GM23338 (cell line): ENCODE measurements around the gene SLAIN1. TPM values are rescaled to one million over a fixed set of nuclear protein-coding genes. Genes with fewer than 3 reads are reported as not detected.

Experiments used
- ATAC-seq: fragments of 200-7000 bp; cut with Tn5 transposase; 3 replicates; pipeline ENCODE4 v1.9.1; 2020
- DNase-seq: peaks from one replicate; pipeline ENCODE4 v3.0.0-alpha.2; 2015; ENCODE audit warnings: low spot score
- H2AFZ ChIP-seq: fragments of 200-600 bp; sonication (generic); 2 replicates; pipeline ENCODE4 v1.8.0; 2016; ENCODE audit warnings: antibody characterized with exemption, mild to moderate bottlenecking, moderate library complexity
- H3F3A ChIP-seq: fragments of 200-600 bp; sonication (generic); replicated peaks from 2 replicates; pipeline ENCODE4 v1.8.0; 2017; ENCODE audit warnings: antibody characterized with exemption, mixed run types, low read depth
- H3K27ac ChIP-seq: fragments of 200-600 bp; sonication (generic); 2 replicates; pipeline ENCODE4 v1.6.1; 2016; ENCODE audit warnings: low read depth
- H3K27me3 ChIP-seq: fragments of 200-600 bp; sonication (generic); 2 replicates; pipeline ENCODE4 v1.8.0; 2016; ENCODE audit warnings: mild to moderate bottlenecking, mixed run types, moderate library complexity; ENCODE audit not compliant: insufficient read depth
- H3K36me3 ChIP-seq: fragments of 200-600 bp; sonication (generic); 2 replicates; pipeline ENCODE4 v1.8.0; 2016; ENCODE audit warnings: mild to moderate bottlenecking; ENCODE audit not compliant: insufficient read depth
- H3K4me1 ChIP-seq: fragments of 200-600 bp; sonication (generic); 2 replicates; pipeline ENCODE4 v1.8.0; 2016; ENCODE audit warnings: mild to moderate bottlenecking, moderate library complexity; ENCODE audit not compliant: insufficient read depth
- H3K4me2 ChIP-seq: fragments of 200-600 bp; sonication (generic); 2 replicates; pipeline ENCODE4 v1.7.1; 2017; ENCODE audit warnings: mixed run types
- H3K4me3 ChIP-seq: fragments of 200-600 bp; sonication (generic); 2 replicates; pipeline ENCODE4 v1.6.1; 2016; ENCODE audit warnings: mixed run types
- H3K79me2 ChIP-seq: fragments of 200-600 bp; sonication (generic); replicated peaks from 2 replicates; pipeline ENCODE4 v1.8.0; 2017; ENCODE audit warnings: mild to moderate bottlenecking; ENCODE audit not compliant: insufficient read depth
- H3K9me2 ChIP-seq: fragments of 200-600 bp; sonication (generic); 2 replicates; pipeline ENCODE4 v1.8.0; 2017; ENCODE audit not compliant: insufficient read depth
- H4K20me1 ChIP-seq: fragments of 200-600 bp; sonication (generic); replicated peaks from 2 replicates; pipeline ENCODE4 v1.8.0; 2017; ENCODE audit warnings: mild to moderate bottlenecking; ENCODE audit not compliant: insufficient read depth
- H3K27ac Mint-ChIP-seq: 2 replicates; pipeline ENCODE4 v1.8.0; 2020; ENCODE audit warnings: inconsistent platforms, mild to moderate bottlenecking, moderate library complexity, mixed read lengths
- H3K27me3 Mint-ChIP-seq: 3 replicates; pipeline ENCODE4 v1.8.0; 2022; ENCODE audit warnings: low read depth, mild to moderate bottlenecking, moderate library complexity, mixed read lengths, inconsistent platforms; ENCODE audit not compliant: insufficient read depth, poor library complexity
- H3K36me3 Mint-ChIP-seq: 3 replicates; pipeline ENCODE4 v1.8.0; 2021; ENCODE audit warnings: low read depth, mild to moderate bottlenecking, inconsistent platforms, moderate library complexity, mixed read lengths
- H3K4me1 Mint-ChIP-seq: 3 replicates; pipeline ENCODE4 v1.8.0; 2020; ENCODE audit warnings: mild to moderate bottlenecking, inconsistent platforms, mixed read lengths
- H3K4me3 Mint-ChIP-seq: 3 replicates; pipeline ENCODE4 v1.8.0; 2021; ENCODE audit warnings: moderate library complexity, mild to moderate bottlenecking, inconsistent platforms, mixed read lengths
- H3K9me3 Mint-ChIP-seq: 3 replicates; pipeline ENCODE4 v1.8.0; 2020; ENCODE audit warnings: moderate library complexity, mild to moderate bottlenecking, inconsistent platforms, mixed read lengths
- EZH2 ChIP-seq: fragments of 200-600 bp; sonication (generic); IDR thresholded peaks from one replicate; pipeline ENCODE4 v1.8.0; 2017; ENCODE audit warnings: antibody characterized with exemption, mild to moderate bottlenecking, low read depth; ENCODE audit not compliant: unreplicated experiment
- JUNB ChIP-seq: IDR thresholded peaks from one replicate; pipeline ENCODE4 v1.6.1; 2016; ENCODE audit warnings: antibody characterized with exemption; ENCODE audit not compliant: unreplicated experiment
- ZNF462 ChIP-seq: fragments of 250-450 bp; sonication (Bioruptor Pico); IDR thresholded peaks from 2 replicates; pipeline ENCODE4 v1.5.0; 2020; ENCODE audit warnings: mild to moderate bottlenecking, moderate library complexity
- polyA plus RNA-seq: library from polyadenylated mRNA; unstranded; fragments of >200 nt; fragmentation: Nextera tagmentation; extraction: Ambion mirVana; gene quantifications from 2 replicates; pipeline ENCODE4 v1.2.1, GENCODE V29; 2016
- total RNA-seq: library from RNA; depleted of rRNA; stranded (reverse); fragments of >200 nt; shearing (Covaris generic); gene quantifications from 2 replicates; pipeline ENCODE4 v1.2.3, GENCODE V29; 2014
- TF ChIP-seq, protein P1 (sequence below): IDR thresholded peaks from 2 replicates; pipeline ENCODE4 v1.6.1; 2016; ENCODE audit warnings: antibody characterized with exemption
- TF ChIP-seq, protein P2 (sequence below), 2 experiments: fragments of 200-600 bp in 1 of 2; sonication (generic) in 1 of 2; conservative IDR thresholded peaks; 2 replicates each; pipeline versions ENCODE4 v1.5.1 to v1.6.1; 2016 to 2017; ENCODE audit warnings: antibody characterized with exemption in 2 of 2, low read depth in 2 of 2, mild to moderate bottlenecking in 2 of 2, moderate library complexity in 1 of 2

Gene SLAIN1
- total and polyA plus RNA-seq, 2 experiments from 2014 or later, result 16.3 to 44.2 TPM

DNA sequence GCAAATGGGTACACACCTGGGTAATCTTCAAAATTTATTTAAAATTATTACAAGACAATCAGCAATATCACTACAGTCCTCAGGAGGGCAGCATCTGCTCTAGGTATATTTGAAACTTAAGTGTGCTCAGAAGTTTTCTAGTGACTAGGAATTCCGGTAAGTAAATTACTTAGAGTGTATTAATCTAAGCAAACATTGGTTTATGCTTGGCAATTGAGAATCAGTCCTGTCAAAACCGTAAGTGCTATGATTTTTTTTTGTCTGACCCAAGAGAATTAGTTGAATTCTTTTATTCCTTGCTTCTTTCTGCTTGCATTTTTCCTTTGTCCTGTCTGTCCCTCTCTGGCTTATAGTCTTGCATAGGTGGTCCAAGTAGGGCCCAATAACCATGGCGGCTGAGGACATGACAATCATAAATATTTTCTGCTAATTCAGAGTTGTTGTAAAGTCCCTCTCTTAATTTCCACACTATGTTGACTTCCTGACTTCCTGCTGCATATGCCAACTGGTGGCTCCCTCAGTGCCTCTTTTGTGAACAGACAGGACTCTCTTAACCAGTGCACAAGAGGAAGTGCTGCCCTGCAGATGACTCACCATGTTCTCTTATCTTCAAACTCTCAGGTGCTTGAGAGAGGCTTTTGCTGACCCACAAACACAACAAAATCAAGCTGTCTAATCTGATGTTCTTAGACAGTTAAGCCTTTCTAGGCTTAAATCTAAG is 82.2 kb downstream of the SLAIN1 start:
- Histone ChIP-seq H3F3A (no peaks in the 10 kb centered on the region), H3K4me1 (peaks cover 14% of the 10 kb centered on the region; the same call in 1 of the 2 replicates), H3K79me2 (no peaks in the 10 kb centered on the region), H3K4me2 (no peak overlapping the region), H2AFZ (no peak overlapping the region), H3K4me3 (no peak overlapping the region), H4K20me1 (no peaks in the 10 kb centered on the region), H3K9me2 (no peaks in the 10 kb centered on the region; the same call in 1 of the 2 replicates), H3K36me3 (no peaks in the 10 kb centered on the region), H3K27ac (no peak overlapping the region), H3K27me3 (no peaks in the 10 kb centered on the region)
- Mint-ChIP-seq H3K36me3 (peaks cover 19% of the 10 kb centered on the region; the same call in 2 of the 3 replicates), H3K27me3 (peaks cover 3% of the 10 kb centered on the region), H3K27ac (peak overlapping the region; percentile 79), H3K4me3 (no peak overlapping the region), H3K9me3 (peaks cover 10% of the 10 kb centered on the region; the same call in 2 of the 3 replicates), H3K4me1 (peaks cover 20% of the 10 kb centered on the region)
- ATAC-seq (peak; percentile 57), DNase-seq (peak; percentile 76)
- TF ChIP-seq, protein P1, sequence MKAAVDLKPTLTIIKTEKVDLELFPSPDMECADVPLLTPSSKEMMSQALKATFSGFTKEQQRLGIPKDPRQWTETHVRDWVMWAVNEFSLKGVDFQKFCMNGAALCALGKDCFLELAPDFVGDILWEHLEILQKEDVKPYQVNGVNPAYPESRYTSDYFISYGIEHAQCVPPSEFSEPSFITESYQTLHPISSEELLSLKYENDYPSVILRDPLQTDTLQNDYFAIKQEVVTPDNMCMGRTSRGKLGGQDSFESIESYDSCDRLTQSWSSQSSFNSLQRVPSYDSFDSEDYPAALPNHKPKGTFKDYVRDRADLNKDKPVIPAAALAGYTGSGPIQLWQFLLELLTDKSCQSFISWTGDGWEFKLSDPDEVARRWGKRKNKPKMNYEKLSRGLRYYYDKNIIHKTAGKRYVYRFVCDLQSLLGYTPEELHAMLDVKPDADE, result no peak
- TF ChIP-seq, protein P2, sequence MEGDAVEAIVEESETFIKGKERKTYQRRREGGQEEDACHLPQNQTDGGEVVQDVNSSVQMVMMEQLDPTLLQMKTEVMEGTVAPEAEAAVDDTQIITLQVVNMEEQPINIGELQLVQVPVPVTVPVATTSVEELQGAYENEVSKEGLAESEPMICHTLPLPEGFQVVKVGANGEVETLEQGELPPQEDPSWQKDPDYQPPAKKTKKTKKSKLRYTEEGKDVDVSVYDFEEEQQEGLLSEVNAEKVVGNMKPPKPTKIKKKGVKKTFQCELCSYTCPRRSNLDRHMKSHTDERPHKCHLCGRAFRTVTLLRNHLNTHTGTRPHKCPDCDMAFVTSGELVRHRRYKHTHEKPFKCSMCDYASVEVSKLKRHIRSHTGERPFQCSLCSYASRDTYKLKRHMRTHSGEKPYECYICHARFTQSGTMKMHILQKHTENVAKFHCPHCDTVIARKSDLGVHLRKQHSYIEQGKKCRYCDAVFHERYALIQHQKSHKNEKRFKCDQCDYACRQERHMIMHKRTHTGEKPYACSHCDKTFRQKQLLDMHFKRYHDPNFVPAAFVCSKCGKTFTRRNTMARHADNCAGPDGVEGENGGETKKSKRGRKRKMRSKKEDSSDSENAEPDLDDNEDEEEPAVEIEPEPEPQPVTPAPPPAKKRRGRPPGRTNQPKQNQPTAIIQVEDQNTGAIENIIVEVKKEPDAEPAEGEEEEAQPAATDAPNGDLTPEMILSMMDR (conservative IDR thresholded peaks at IDR 0.05; ENCODE audit: low read depth in 2 of 2), result peak; percentile 66 to 87

- Histone ChIP-seq H3K36me3 (no peaks in the 10 kb centered on the region), H3F3A (no peaks in the 10 kb centered on the region), H4K20me1 (no peaks in the 10 kb centered on the region), H3K4me2 (no peak overlapping the region), H3K27ac (no peak overlapping the region), H3K4me1 (peaks cover 15% of the 10 kb centered on the region; the same call in 1 of the 2 replicates), H3K79me2 (no peaks in the 10 kb centered on the region), H3K9me2 (no peaks in the 10 kb centered on the region; the same call in 1 of the 2 replicates), H3K4me3 (no peak overlapping the region), H2AFZ (no peak overlapping the region), H3K27me3 (no peaks in the 10 kb centered on the region)
- no peak overlapping the region for H3K27ac Mint-ChIP-seq
- H3K9me3 Mint-ChIP-seq, result peaks cover 10% of the 10 kb centered on the region; the same call in 2 of the 3 replicates
- H3K4me3 Mint-ChIP-seq, result no peak overlapping the region
- no peak for TF ChIP-seq EZH2
- TF ChIP-seq ZNF462 (CRISPR knock-in tag), result no peak
- TF ChIP-seq JUNB, result no peak
- DNase-seq, result no peak
- ATAC-seq, result no peak
- peaks cover 3% of the 10 kb centered on the region for H3K27me3 Mint-ChIP-seq
- peaks cover 19% of the 10 kb centered on the region; the same call in 2 of the 3 replicates for H3K36me3 Mint-ChIP-seq
- peaks cover 23% of the 10 kb centered on the region for H3K4me1 Mint-ChIP-seq
Measured at GRCh38 chr13:77781808-77782207, 84.3 kb downstream of the SLAIN1 start.
